ENCODE measurements around the gene RPH3AL. TPM values are rescaled to one million over a fixed set of nuclear protein-coding genes. Genes with fewer than 3 reads are reported as not detected.

The RPH3AL gene
- total RNA-seq, 1 donor, result 2.9 TPM

DNA sequence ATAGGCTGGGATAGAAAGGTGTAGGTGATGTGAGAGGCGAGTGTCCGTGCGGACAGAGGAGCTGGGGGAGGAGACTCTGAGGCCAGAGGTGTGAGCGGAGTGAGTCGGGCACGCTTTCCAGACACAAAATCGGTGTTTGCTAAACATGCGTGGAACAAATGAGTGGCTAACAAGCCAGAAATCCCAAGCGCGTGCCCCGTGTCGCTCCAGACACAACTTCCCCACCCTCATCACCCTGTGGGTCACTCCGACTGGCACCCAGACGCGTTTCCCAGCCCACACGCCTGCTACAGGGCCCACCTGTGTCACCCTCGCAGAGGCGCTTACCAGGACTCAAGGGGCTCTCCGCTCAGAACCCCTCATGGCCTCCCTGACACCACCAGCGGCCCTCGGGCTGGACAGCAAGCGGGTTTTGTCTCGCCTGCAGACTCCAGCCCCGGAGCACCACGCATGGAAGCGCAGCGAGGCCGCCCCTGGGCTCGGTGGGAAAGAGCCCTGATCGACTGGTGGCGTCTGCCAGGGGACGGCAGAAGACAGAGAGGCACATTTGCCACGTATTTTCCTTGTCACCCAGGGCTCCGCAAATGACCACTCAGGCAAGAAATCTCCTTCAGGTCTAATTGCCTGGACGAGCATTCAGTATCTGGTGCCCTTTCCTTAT lies 6.0 kb upstream of the RPH3AL start:
- TF ChIP-seq, protein P1, sequence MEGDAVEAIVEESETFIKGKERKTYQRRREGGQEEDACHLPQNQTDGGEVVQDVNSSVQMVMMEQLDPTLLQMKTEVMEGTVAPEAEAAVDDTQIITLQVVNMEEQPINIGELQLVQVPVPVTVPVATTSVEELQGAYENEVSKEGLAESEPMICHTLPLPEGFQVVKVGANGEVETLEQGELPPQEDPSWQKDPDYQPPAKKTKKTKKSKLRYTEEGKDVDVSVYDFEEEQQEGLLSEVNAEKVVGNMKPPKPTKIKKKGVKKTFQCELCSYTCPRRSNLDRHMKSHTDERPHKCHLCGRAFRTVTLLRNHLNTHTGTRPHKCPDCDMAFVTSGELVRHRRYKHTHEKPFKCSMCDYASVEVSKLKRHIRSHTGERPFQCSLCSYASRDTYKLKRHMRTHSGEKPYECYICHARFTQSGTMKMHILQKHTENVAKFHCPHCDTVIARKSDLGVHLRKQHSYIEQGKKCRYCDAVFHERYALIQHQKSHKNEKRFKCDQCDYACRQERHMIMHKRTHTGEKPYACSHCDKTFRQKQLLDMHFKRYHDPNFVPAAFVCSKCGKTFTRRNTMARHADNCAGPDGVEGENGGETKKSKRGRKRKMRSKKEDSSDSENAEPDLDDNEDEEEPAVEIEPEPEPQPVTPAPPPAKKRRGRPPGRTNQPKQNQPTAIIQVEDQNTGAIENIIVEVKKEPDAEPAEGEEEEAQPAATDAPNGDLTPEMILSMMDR (IDR thresholded peaks at IDR 0.05; ENCODE audit: extremely low read depth, low read depth, low read length), result no peak
- Histone ChIP-seq H3K79me2 (ENCODE audit: insufficient read depth, low read length) (no peaks in the 10 kb centered on the region), H3K4me2 (ENCODE audit: insufficient read depth, low read length) (no peak overlapping the region), H3K4me1 (ENCODE audit: insufficient read depth, low read length) (no peaks in the 10 kb centered on the region), H3K9me3 (ENCODE audit: low read depth, low read length) (no peaks in the 10 kb centered on the region), H3K27me3 (ENCODE audit: insufficient read depth, low read length) (no peaks in the 10 kb centered on the region), H3K27ac (ENCODE audit: low read depth, low read length) (no peak overlapping the region), H2AFZ (ENCODE audit: low read length) (no peak overlapping the region), H4K20me1 (ENCODE audit: insufficient read depth, low read length) (no peaks in the 10 kb centered on the region), H3K4me3 (ENCODE audit: insufficient read depth, low read length) (no peak overlapping the region), H3K36me3 (ENCODE audit: insufficient read depth, low read length) (no peaks in the 10 kb centered on the region)
- no peak for DNase-seq (ENCODE audit: insufficient read length, low spot score, missing footprints)

DNA sequence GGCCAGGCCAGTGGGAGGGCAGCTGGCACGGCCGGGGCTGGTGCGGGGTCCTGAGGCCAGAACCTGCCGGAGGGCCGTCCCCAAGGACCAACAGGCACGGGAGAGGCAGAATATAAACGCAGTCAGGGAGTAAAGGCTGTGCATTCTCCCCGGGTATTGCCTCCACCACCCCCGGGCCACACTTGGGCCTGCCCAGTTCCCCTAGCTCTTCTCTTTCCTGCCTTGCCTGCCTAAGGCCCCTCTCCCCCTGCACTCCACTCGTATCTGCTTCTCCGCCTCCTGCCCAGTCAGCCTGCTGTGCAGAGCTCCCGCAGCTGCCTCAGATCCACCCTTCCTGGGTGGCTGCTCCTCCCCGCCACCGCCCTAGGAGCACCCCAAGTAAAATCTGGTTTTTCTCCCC lies 5.0 kb upstream of the RPH3AL start:
- DNase-seq (ENCODE audit: insufficient read length, low spot score, missing footprints), result peak; percentile 66
- no peaks in the 10 kb centered on the region for H3K4me1 ChIP-seq (ENCODE audit: insufficient read depth, low read length)
- H3K4me2 ChIP-seq (ENCODE audit: insufficient read depth, low read length), result no peak overlapping the region
- no peaks in the 10 kb centered on the region for H3K27me3 ChIP-seq (ENCODE audit: insufficient read depth, low read length)
- no peak overlapping the region for H3K4me3 ChIP-seq (ENCODE audit: insufficient read depth, low read length)
- TF ChIP-seq, protein P1 (IDR thresholded peaks at IDR 0.05; ENCODE audit: extremely low read depth, low read depth, low read length), result no peak
- H2AFZ ChIP-seq (ENCODE audit: low read length), result no peak overlapping the region
- no peaks in the 10 kb centered on the region for H3K79me2 ChIP-seq (ENCODE audit: insufficient read depth, low read length)
- H3K27ac ChIP-seq (ENCODE audit: low read depth, low read length), result no peak overlapping the region
- no peaks in the 10 kb centered on the region for H4K20me1 ChIP-seq (ENCODE audit: insufficient read depth, low read length)
- H3K36me3 ChIP-seq (ENCODE audit: insufficient read depth, low read length), result no peaks in the 10 kb centered on the region
- no peaks in the 10 kb centered on the region for H3K9me3 ChIP-seq (ENCODE audit: low read depth, low read length)

DNA sequence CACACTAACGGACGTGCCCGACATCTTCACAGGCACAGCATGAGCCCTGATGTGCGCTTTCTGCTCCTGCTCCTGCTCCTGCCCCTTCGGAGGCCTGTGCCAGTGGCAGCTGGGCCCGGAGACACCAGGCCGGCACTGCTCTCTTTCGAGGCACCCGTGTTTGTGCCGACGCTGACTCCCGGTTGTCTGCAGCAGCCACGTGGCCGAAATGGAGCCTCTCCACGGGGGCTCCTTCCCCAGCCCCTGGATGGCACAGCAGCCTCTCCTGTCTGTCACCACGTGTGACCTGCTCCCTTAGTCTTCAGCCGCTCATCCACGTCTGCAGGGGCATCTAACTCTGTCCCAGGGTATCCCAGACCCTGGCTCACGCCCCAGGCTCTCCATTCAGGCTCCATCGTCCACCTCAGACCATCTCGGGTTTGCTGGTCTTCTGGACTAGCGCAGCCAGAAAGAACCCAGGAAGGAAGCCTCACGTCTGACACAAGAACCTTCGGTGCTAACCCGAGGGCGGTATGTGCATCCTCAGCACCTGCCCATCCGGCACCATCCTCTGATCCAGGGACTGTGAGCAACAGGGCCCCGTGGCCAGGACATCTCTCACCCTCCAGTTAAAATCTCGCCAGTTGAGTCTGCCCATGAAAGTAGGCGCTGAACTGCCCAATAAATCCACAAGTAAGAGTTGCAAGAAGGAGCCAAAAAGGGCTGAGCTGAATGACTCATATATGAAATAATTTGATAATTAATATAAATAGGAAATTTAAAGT lies 4.2 kb upstream of the RPH3AL start:
- Histone ChIP-seq H3K4me3 (ENCODE audit: insufficient read depth, low read length) (no peak overlapping the region), H3K4me2 (ENCODE audit: insufficient read depth, low read length) (no peak overlapping the region), H2AFZ (ENCODE audit: low read length) (no peak overlapping the region), H3K4me1 (ENCODE audit: insufficient read depth, low read length) (no peaks in the 10 kb centered on the region), H4K20me1 (ENCODE audit: insufficient read depth, low read length) (no peaks in the 10 kb centered on the region), H3K36me3 (ENCODE audit: insufficient read depth, low read length) (no peaks in the 10 kb centered on the region), H3K79me2 (ENCODE audit: insufficient read depth, low read length) (no peaks in the 10 kb centered on the region), H3K27ac (ENCODE audit: low read depth, low read length) (no peak overlapping the region), H3K9me3 (ENCODE audit: low read depth, low read length) (no peaks in the 10 kb centered on the region), H3K27me3 (ENCODE audit: insufficient read depth, low read length) (no peaks in the 10 kb centered on the region)
- peak; percentile 43 for DNase-seq (ENCODE audit: insufficient read length, low spot score, missing footprints)
- TF ChIP-seq, protein P1 (IDR thresholded peaks at IDR 0.05; ENCODE audit: extremely low read depth, low read depth, low read length), result no peak

All from osteoblast (primary cell).